22Rv1 (cell line): ENCODE data around the gene GALNT16.

Experiments used
- H3K27ac ChIP-seq: fragments of 450-650 bp; 2 replicates; pipeline ENCODE4 v1.5.1; 2017
- ZFX ChIP-seq: fragments of 450-650 bp; IDR thresholded peaks from 2 replicates; pipeline ENCODE4 v1.6.1; 2017; ENCODE audit warnings: antibody characterized with exemption, borderline replicate concordance
- TF ChIP-seq, protein P1 (sequence below): fragments of 450-650 bp; IDR thresholded peaks from 2 replicates; pipeline ENCODE4 v1.5.1; 2017; ENCODE audit warnings: mild to moderate bottlenecking

The GALNT16 gene

DNA sequence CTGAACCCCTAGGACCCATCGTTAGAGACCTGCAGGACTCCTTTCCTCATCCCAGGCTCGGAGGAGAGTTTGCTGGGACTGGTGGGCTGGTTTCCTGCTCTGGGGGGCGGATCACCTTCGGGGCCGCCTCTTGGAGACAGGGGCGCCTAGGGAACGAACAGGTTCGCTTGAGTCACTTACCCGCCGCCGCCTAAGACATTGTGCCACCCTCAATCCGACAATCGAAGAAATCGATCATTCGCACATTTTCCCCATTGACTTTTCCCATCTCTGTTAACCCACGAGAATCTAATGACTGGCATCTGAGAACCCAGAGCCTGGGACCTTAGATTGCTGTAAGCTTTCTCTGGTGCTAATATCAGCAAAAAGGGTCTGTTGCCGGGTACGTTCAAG, 138.9 kb downstream of the GALNT16 start:
- H3K27ac ChIP-seq = peak overlapping the region; percentile 84
- TF ChIP-seq, protein P1, sequence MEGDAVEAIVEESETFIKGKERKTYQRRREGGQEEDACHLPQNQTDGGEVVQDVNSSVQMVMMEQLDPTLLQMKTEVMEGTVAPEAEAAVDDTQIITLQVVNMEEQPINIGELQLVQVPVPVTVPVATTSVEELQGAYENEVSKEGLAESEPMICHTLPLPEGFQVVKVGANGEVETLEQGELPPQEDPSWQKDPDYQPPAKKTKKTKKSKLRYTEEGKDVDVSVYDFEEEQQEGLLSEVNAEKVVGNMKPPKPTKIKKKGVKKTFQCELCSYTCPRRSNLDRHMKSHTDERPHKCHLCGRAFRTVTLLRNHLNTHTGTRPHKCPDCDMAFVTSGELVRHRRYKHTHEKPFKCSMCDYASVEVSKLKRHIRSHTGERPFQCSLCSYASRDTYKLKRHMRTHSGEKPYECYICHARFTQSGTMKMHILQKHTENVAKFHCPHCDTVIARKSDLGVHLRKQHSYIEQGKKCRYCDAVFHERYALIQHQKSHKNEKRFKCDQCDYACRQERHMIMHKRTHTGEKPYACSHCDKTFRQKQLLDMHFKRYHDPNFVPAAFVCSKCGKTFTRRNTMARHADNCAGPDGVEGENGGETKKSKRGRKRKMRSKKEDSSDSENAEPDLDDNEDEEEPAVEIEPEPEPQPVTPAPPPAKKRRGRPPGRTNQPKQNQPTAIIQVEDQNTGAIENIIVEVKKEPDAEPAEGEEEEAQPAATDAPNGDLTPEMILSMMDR = no peak
- no peak for TF ChIP-seq ZFX

DNA sequence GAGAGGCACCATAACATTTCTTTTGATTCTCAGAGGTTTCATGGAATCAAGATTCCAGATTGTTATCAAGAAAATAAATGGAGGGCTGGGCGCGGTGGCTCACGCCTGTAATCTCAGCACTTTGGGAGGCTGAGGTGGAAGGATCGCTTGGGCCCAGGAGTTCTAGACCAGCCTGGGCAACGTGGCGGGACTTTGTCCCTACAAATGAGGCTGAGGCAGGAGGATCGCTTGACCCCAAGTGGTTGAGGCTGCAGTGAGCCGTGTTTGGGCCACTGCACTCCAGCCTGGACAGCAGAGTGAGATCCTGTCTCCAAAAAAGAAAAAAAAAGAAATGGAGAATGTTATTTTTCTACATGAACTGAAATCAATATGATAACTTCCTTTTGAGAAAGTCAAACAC, 139.8 kb downstream of the GALNT16 start:
- no peak for TF ChIP-seq ZFX
- TF ChIP-seq, protein P1 = no peak
- H3K27ac ChIP-seq = no peak overlapping the region

DNA sequence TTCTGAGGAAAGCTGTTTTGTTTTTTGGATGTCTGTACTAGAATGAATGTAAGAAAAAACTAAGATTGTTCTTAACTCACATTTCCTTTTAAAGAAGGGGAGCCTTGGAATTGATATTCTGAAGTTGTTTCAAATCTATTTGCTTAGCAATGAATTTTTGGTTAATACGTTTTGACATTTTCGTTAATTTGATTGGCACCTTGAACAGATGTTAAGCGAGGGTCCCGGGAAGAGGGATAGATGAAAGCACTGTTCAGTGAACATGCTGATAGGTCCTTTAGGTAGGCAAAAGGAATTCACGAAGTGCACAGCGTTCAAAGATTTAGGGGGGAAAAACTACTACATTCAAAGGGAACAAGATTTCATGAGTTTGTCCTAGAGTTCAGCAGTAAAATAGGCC, 140.2 kb downstream of the GALNT16 start:
- TF ChIP-seq, protein P1 = no peak
- no peak for TF ChIP-seq ZFX
- H3K27ac ChIP-seq = no peak overlapping the region

DNA sequence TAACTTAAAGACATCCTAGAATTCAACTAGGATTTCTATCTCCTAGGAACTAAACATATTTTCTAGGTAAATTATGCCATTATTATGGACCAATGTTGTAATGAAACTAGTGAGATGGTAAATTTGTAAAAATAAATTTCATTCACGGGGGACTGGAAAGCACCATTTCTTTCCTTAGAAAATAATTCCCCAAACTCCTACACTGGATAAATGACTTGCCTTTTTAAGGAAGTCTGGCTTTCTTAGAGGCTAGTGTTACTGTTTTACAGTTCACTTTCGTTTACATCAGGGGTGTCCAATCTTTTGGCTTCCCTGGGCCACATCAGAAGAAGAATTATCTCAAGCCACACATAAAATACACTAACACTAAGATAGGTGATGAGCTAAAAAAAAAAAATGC, 141.9 kb downstream of the GALNT16 start:
- H3K27ac ChIP-seq = no peak overlapping the region
- TF ChIP-seq ZFX = no peak
- TF ChIP-seq, protein P1 = no peak

DNA sequence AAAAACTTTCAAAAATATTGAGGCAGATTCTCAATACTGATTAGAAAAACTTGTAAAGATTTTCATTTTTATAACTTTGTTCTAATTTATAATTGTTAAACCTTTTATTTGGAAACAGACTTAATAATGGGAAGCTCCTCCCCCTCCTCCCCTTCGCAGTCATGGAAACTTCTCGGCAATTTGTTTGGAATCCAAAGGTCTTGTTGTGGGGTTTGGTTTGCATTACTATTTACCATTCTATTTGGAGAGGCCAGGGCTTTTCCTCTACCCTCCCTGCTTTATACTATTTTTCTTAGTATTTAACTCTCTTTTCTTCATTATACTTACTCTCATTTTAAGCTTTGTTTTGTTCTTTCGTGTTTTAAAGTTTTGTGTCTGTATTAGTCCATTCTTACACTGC, 144.5 kb downstream of the GALNT16 start:
- no peak overlapping the region for H3K27ac ChIP-seq
- TF ChIP-seq, protein P1 = no peak
- TF ChIP-seq ZFX = no peak

DNA sequence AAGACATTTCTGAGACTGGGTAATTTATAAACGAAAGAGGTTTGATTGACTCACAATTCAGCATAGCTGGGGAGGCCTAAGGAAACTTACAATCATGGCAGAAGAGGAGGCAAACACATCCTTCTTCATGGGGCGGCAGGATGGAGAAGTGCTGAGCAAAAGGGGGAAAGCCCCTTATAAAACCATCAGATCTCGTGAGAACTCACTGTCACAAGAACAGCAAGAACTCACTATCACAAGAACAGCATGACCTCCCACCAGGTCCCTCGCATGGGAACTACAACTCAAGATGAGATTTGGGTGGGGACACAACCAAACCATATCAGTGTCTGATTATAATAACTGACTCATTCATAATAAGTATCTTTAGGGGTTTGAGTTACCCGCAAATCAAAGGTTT, 144.9 kb downstream of the GALNT16 start:
- TF ChIP-seq, protein P1 = no peak
- no peak for TF ChIP-seq ZFX
- H3K27ac ChIP-seq = no peak overlapping the region

DNA sequence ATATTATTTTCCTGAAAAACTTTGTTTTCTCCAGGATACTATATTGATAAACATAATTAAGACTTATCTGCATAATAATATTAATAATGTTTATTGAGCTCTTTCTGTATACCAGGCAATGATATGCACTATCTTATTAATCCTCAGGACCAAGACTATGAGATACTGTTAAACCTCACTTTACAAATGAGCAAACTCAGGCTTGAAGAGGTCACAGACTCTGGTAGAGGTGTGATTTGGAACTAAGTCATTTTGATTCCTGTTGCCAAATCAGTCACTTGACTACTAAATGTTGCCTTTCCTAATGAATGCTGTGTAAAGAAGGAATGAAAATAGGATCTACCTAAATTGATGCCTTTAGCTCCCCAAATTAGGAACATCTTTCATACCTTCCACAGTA, 145.8 kb downstream of the GALNT16 start:
- H3K27ac ChIP-seq = no peak overlapping the region
- TF ChIP-seq ZFX = no peak
- TF ChIP-seq, protein P1 = no peak
